Vagina (tissue), 2 donors: ENCODE data around the gene AASDHPPT. TPM values are rescaled to one million over a fixed set of nuclear protein-coding genes. Genes with fewer than 3 reads are reported as not detected.

Source experiments
- DNase-seq, 2 donors: peaks; one replicate each; pipeline ENCODE4 v3.0.0-alpha.2; 2017; ENCODE audit errors: extremely low spot score in 2 of 2
- H3K27ac ChIP-seq: fragments of 200-600 bp; sonication (generic); one replicate; pipeline ENCODE4 v1.5.1; 2019
- H3K27me3 ChIP-seq: fragments of 200-600 bp; sonication (generic); one replicate; pipeline ENCODE4 v1.5.1; 2019
- H3K36me3 ChIP-seq, 2 donors: fragments of 200-600 bp; sonication (generic); one replicate each; pipeline ENCODE4 v1.5.1; 2017 to 2019
- H3K4me1 ChIP-seq: fragments of 200-600 bp; sonication (generic); one replicate; pipeline ENCODE4 v1.5.1; 2019
- H3K4me3 ChIP-seq, 2 donors: fragments of 200-600 bp; sonication (generic); 1 replicate in 1 of 2; 2 replicates in 1 of 2; pipeline ENCODE4 v1.5.1; 2016 to 2019
- H3K9me3 ChIP-seq: fragments of 200-600 bp; sonication (generic); one replicate; pipeline ENCODE4 v1.5.1; 2019
- POLR2A ChIP-seq, 2 donors: fragments of 450-650 bp; IDR thresholded peaks; one replicate each; pipeline ENCODE4 v1.6.1; 2017; ENCODE audit warnings: antibody characterized with exemption in 2 of 2, mild to moderate bottlenecking in 2 of 2, moderate library complexity in 2 of 2
- POLR2AphosphoS5 ChIP-seq, 2 donors: sonication (generic); formaldehyde crosslinking; IDR thresholded peaks; one replicate each; pipeline ENCODE4 v1.9.0; 2017; ENCODE audit warnings: antibody characterized with exemption in 2 of 2, mild to moderate bottlenecking in 2 of 2, low read depth in 1 of 2; ENCODE audit not compliant: insufficient read depth in 1 of 2
- intact Hi-C: fragments of 100-400 bp; cut with DNase I; formaldehyde crosslinking; loops from one replicate; pipeline ENCODE4 v1.15.1; 2023
- total RNA-seq: library from RNA; depleted of rRNA; stranded (reverse); fragments of >200 nt; gene quantifications from one replicate; pipeline ENCODE4 v1.2.3, GENCODE V29; 2016
- TF ChIP-seq, protein P1 (sequence below), 3 experiments: fragments of 450-650 bp in 2 of 3; fragments of 200-600 bp in 1 of 3; sonication (generic) in 1 of 3; IDR thresholded peaks; one replicate each; pipeline ENCODE4 v1.5.1; 2017 to 2019; ENCODE audit warnings: antibody characterized with exemption in 3 of 3, mild to moderate bottlenecking in 2 of 3, moderate library complexity in 2 of 3

Gene AASDHPPT
- total RNA-seq, 1 donor from 2014 or later = 36.8 TPM

DNA sequence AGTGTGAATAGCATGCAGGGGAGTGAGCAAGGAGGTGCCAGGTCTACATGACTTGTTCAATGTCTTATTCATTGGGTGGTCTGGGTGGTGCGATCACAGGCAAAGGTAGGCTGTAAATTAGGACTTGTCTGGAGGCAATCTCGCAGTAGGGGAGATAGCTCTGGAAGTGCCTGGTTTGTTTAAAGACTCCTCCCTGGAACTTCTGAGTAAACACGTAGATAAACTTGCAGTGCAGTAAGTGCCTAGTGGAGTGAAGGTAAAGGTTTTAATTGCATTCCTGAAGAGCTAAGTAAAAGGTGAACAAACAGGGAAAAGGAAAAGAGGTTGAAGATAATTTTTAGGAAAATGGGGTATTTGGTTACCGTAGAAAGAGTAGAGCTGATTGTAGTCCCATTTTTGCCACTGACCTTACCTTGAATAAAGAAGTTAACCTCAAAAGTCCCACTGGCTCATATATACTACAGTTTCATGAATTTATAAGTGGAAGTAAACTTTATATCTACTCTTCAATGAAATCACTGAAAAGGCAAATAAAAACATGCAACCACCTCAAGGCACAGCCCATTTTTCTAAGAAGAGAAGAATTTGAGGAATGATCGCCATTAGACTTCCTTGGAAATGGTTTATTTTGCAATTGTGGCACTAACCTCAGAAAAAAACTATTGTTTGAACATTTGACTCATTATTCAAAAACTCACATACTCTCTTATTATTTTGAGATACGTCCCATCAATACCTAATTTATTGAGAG, 44.3 kb downstream of the AASDHPPT start:
- H3K9me3 ChIP-seq = no peaks in the 10 kb centered on the region
- no peaks in the 10 kb centered on the region for H3K4me1 ChIP-seq
- TF ChIP-seq POLR2AphosphoS5 (IDR thresholded peaks at IDR 0.05; ENCODE audit: insufficient read depth in 1 of 2, low read depth in 1 of 2) = no peak
- TF ChIP-seq, protein P1, sequence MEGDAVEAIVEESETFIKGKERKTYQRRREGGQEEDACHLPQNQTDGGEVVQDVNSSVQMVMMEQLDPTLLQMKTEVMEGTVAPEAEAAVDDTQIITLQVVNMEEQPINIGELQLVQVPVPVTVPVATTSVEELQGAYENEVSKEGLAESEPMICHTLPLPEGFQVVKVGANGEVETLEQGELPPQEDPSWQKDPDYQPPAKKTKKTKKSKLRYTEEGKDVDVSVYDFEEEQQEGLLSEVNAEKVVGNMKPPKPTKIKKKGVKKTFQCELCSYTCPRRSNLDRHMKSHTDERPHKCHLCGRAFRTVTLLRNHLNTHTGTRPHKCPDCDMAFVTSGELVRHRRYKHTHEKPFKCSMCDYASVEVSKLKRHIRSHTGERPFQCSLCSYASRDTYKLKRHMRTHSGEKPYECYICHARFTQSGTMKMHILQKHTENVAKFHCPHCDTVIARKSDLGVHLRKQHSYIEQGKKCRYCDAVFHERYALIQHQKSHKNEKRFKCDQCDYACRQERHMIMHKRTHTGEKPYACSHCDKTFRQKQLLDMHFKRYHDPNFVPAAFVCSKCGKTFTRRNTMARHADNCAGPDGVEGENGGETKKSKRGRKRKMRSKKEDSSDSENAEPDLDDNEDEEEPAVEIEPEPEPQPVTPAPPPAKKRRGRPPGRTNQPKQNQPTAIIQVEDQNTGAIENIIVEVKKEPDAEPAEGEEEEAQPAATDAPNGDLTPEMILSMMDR (IDR thresholded peaks at IDR 0.05) = no peak
- TF ChIP-seq POLR2A (IDR thresholded peaks at IDR 0.05) = no peak
- H3K36me3 ChIP-seq = no peaks in the 10 kb centered on the region
- no peak overlapping the region for H3K4me3 ChIP-seq
- no peaks in the 10 kb centered on the region for H3K27me3 ChIP-seq
- no peak overlapping the region for H3K27ac ChIP-seq
- intact Hi-C loops = no loop called here
- no peak for DNase-seq

DNA sequence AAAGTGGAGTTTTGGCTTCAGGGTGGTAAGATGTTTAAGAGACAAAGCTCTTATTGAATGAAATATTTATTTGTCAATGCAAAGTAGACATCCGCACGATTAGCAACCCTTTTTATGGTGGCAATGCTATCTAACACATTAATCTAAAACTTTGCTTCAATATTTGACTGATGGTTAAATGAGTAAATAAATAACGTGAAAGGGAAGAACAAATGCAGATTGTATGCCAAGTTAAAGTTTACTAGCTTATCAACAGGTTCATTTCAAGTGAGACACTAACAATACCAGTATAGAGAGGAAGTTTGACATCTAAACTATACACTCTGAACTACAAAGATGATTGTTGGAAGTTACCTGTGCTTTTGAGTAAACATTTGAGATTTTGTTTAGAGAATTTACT, 50.1 kb downstream of the AASDHPPT start:
- TF ChIP-seq, protein P1 (IDR thresholded peaks at IDR 0.05) = no peak
- TF ChIP-seq POLR2A (IDR thresholded peaks at IDR 0.05) = no peak
- TF ChIP-seq POLR2AphosphoS5 (IDR thresholded peaks at IDR 0.05; ENCODE audit: insufficient read depth in 1 of 2, low read depth in 1 of 2) = no peak
- Histone ChIP-seq H3K27me3 (no peaks in the 10 kb centered on the region), H3K9me3 (no peaks in the 10 kb centered on the region), H3K4me3 (no peak overlapping the region), H3K4me1 (no peaks in the 10 kb centered on the region), H3K36me3 (no peaks in the 10 kb centered on the region), H3K27ac (no peak overlapping the region)
- no peak for DNase-seq
- intact Hi-C loops = no loop called here

DNA sequence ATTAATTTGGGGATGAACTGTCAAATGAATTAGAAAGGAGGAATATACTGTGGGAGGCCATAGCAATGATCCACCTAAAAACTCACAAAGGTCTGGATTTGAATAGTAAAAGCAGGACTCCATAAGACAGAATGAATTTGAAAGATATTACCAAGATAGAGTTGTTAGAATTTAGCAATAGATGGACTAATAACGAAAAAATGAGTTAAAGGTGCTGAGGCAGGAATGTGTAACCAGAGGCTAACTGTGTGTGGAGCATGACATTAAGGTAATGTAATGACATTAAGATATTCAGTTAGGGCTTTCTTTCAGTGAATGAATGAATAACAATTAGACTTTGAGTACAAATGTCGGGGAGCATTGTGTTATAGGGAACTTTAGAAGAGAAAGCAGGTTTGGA, 51.3 kb downstream of the AASDHPPT start:
- intact Hi-C loops = no loop called here
- Histone ChIP-seq H3K27ac (no peak overlapping the region), H3K4me1 (no peaks in the 10 kb centered on the region), H3K9me3 (no peaks in the 10 kb centered on the region), H3K4me3 (no peak overlapping the region), H3K36me3 (no peaks in the 10 kb centered on the region), H3K27me3 (no peaks in the 10 kb centered on the region)
- DNase-seq = no peak
- TF ChIP-seq, protein P1 (IDR thresholded peaks at IDR 0.05) = no peak
- TF ChIP-seq POLR2A (IDR thresholded peaks at IDR 0.05) (no peak), POLR2AphosphoS5 (IDR thresholded peaks at IDR 0.05; ENCODE audit: insufficient read depth in 1 of 2, low read depth in 1 of 2) (no peak)

DNA sequence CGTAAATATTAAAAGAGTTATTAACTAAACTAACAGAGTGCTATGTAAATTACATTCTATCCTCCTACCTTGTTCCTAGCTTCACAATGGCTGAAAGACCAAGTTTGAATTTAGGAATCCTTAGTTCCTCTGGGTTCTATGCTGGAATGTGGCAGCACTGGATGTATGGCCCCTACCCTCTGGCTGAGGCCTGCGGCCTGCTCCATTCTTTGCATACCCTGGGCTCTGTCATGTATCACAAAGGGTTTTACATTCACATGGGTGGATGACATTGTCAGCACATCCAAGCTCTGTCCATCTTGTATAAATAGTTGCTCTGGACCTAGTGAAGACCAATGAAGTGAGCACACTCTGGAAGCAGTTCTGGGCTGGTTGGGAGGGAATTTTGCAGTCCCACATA, 54.5 kb downstream of the AASDHPPT start:
- H3K27ac ChIP-seq = no peak overlapping the region
- intact Hi-C loops = no loop called here
- H3K36me3 ChIP-seq = no peaks in the 10 kb centered on the region
- no peak overlapping the region for H3K4me3 ChIP-seq
- H3K9me3 ChIP-seq = no peaks in the 10 kb centered on the region
- DNase-seq = no peak
- H3K4me1 ChIP-seq = no peaks in the 10 kb centered on the region
- TF ChIP-seq POLR2A (IDR thresholded peaks at IDR 0.05) = no peak
- TF ChIP-seq POLR2AphosphoS5 (IDR thresholded peaks at IDR 0.05; ENCODE audit: insufficient read depth in 1 of 2, low read depth in 1 of 2) = no peak
- TF ChIP-seq, protein P1 (IDR thresholded peaks at IDR 0.05) = no peak
- no peaks in the 10 kb centered on the region for H3K27me3 ChIP-seq

DNA sequence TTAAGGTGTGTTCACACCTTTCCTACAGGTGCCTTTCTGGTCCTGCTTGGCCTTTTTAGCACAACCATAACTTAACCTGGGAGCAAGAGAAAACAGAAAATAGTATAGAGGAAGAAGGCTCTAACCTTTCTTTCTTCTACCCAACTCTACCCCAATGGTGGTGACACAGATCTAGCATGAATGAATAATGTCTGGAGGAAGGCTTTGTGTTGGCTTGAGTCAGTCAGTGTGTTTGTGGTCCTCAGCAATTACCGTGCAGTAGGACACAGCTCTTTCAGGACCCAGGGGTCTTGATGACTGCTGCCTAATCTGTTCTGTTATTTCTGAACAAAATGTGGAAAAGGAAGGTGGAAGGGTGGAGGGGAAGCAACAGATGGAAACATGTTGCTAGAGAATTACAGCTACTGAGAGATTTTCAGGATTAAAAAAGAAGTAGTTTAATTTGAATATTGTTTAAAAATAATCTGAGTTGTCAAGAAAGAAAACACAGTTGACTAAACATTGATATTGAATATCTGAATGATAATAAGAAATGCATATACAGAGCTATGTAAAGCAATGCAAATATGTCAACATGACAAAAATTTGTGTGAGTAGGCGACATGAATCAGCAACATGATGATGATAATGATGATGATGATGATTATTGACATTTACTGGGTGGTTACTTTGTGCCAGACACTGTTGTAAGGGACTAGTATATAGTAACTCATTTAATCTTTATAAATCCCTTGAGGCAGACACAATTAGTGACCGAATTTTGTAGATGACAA, 55.3 kb downstream of the AASDHPPT start:
- Histone ChIP-seq H3K4me1 (no peaks in the 10 kb centered on the region), H3K9me3 (no peaks in the 10 kb centered on the region), H3K27ac (no peak overlapping the region), H3K4me3 (no peak overlapping the region), H3K27me3 (no peaks in the 10 kb centered on the region), H3K36me3 (no peaks in the 10 kb centered on the region)
- no peak for DNase-seq
- TF ChIP-seq, protein P1 (IDR thresholded peaks at IDR 0.05) = no peak
- TF ChIP-seq POLR2A (IDR thresholded peaks at IDR 0.05) (no peak), POLR2AphosphoS5 (IDR thresholded peaks at IDR 0.05; ENCODE audit: insufficient read depth in 1 of 2, low read depth in 1 of 2) (no peak)
- intact Hi-C loops = no loop called here
